GM23338 (cell line): ENCODE results near the gene TAF8. TPM values are rescaled to one million over a fixed set of nuclear protein-coding genes. Genes with fewer than 3 reads are reported as not detected.
A peak's percentile ranks its signal among the peaks of the same experiment; 100 is the strongest.

Experiments
- ATAC-seq: fragments of 200-7000 bp; cut with Tn5 transposase; 3 replicates; pipeline ENCODE4 v1.9.1; 2020
- DNase-seq: peaks from one replicate; pipeline ENCODE4 v3.0.0-alpha.2; 2015; ENCODE audit warnings: low spot score
- H2AFZ ChIP-seq: fragments of 200-600 bp; sonication (generic); 2 replicates; pipeline ENCODE4 v1.8.0; 2016; ENCODE audit warnings: antibody characterized with exemption, mild to moderate bottlenecking, moderate library complexity
- H3F3A ChIP-seq: fragments of 200-600 bp; sonication (generic); replicated peaks from 2 replicates; pipeline ENCODE4 v1.8.0; 2017; ENCODE audit warnings: antibody characterized with exemption, mixed run types, low read depth
- H3K27ac ChIP-seq: fragments of 200-600 bp; sonication (generic); 2 replicates; pipeline ENCODE4 v1.6.1; 2016; ENCODE audit warnings: low read depth
- H3K27me3 ChIP-seq: fragments of 200-600 bp; sonication (generic); 2 replicates; pipeline ENCODE4 v1.8.0; 2016; ENCODE audit warnings: mild to moderate bottlenecking, mixed run types, moderate library complexity; ENCODE audit not compliant: insufficient read depth
- H3K36me3 ChIP-seq: fragments of 200-600 bp; sonication (generic); 2 replicates; pipeline ENCODE4 v1.8.0; 2016; ENCODE audit warnings: mild to moderate bottlenecking; ENCODE audit not compliant: insufficient read depth
- H3K4me1 ChIP-seq: fragments of 200-600 bp; sonication (generic); 2 replicates; pipeline ENCODE4 v1.8.0; 2016; ENCODE audit warnings: mild to moderate bottlenecking, moderate library complexity; ENCODE audit not compliant: insufficient read depth
- H3K4me2 ChIP-seq: fragments of 200-600 bp; sonication (generic); 2 replicates; pipeline ENCODE4 v1.7.1; 2017; ENCODE audit warnings: mixed run types
- H3K4me3 ChIP-seq: fragments of 200-600 bp; sonication (generic); 2 replicates; pipeline ENCODE4 v1.6.1; 2016; ENCODE audit warnings: mixed run types
- H3K79me2 ChIP-seq: fragments of 200-600 bp; sonication (generic); replicated peaks from 2 replicates; pipeline ENCODE4 v1.8.0; 2017; ENCODE audit warnings: mild to moderate bottlenecking; ENCODE audit not compliant: insufficient read depth
- H3K9me2 ChIP-seq: fragments of 200-600 bp; sonication (generic); 2 replicates; pipeline ENCODE4 v1.8.0; 2017; ENCODE audit not compliant: insufficient read depth
- H4K20me1 ChIP-seq: fragments of 200-600 bp; sonication (generic); replicated peaks from 2 replicates; pipeline ENCODE4 v1.8.0; 2017; ENCODE audit warnings: mild to moderate bottlenecking; ENCODE audit not compliant: insufficient read depth
- H3K27ac Mint-ChIP-seq: 2 replicates; pipeline ENCODE4 v1.8.0; 2020; ENCODE audit warnings: inconsistent platforms, mild to moderate bottlenecking, moderate library complexity, mixed read lengths
- H3K27me3 Mint-ChIP-seq: 3 replicates; pipeline ENCODE4 v1.8.0; 2022; ENCODE audit warnings: low read depth, mild to moderate bottlenecking, moderate library complexity, mixed read lengths, inconsistent platforms; ENCODE audit not compliant: insufficient read depth, poor library complexity
- H3K36me3 Mint-ChIP-seq: 3 replicates; pipeline ENCODE4 v1.8.0; 2021; ENCODE audit warnings: low read depth, mild to moderate bottlenecking, inconsistent platforms, moderate library complexity, mixed read lengths
- H3K4me1 Mint-ChIP-seq: 3 replicates; pipeline ENCODE4 v1.8.0; 2020; ENCODE audit warnings: mild to moderate bottlenecking, inconsistent platforms, mixed read lengths
- H3K4me3 Mint-ChIP-seq: 3 replicates; pipeline ENCODE4 v1.8.0; 2021; ENCODE audit warnings: moderate library complexity, mild to moderate bottlenecking, inconsistent platforms, mixed read lengths
- H3K9me3 Mint-ChIP-seq: 3 replicates; pipeline ENCODE4 v1.8.0; 2020; ENCODE audit warnings: moderate library complexity, mild to moderate bottlenecking, inconsistent platforms, mixed read lengths
- CREB1 ChIP-seq: fragments of 250-450 bp; sonication (Bioruptor Pico); IDR thresholded peaks from 2 replicates; pipeline ENCODE4 v1.5.0; 2020; ENCODE audit warnings: low read depth, mild to moderate bottlenecking, moderate library complexity
- ETS1 ChIP-seq: IDR thresholded peaks from 2 replicates; pipeline ENCODE4 v1.6.1; 2016; ENCODE audit warnings: antibody characterized with exemption
- EZH2 ChIP-seq: fragments of 200-600 bp; sonication (generic); IDR thresholded peaks from one replicate; pipeline ENCODE4 v1.8.0; 2017; ENCODE audit warnings: antibody characterized with exemption, mild to moderate bottlenecking, low read depth; ENCODE audit not compliant: unreplicated experiment
- EZH2phosphoT487 ChIP-seq: fragments of 200-600 bp; sonication (generic); IDR thresholded peaks from one replicate; pipeline ENCODE4 v1.8.1; 2018; ENCODE audit warnings: antibody characterized with exemption; ENCODE audit not compliant: unreplicated experiment
- JUNB ChIP-seq: IDR thresholded peaks from one replicate; pipeline ENCODE4 v1.6.1; 2016; ENCODE audit warnings: antibody characterized with exemption; ENCODE audit not compliant: unreplicated experiment
- NANOG ChIP-seq: IDR thresholded peaks from 2 replicates; pipeline ENCODE4 v1.6.1; 2016; ENCODE audit warnings: antibody characterized with exemption, borderline replicate concordance
- POLR2AphosphoS5 ChIP-seq: IDR thresholded peaks from 2 replicates; pipeline ENCODE4 v1.6.1; 2016; ENCODE audit warnings: antibody characterized with exemption, low read depth
- STAT1 ChIP-seq: IDR thresholded peaks from one replicate; pipeline ENCODE4 v1.6.1; 2016; ENCODE audit warnings: antibody characterized with exemption; ENCODE audit not compliant: unreplicated experiment
- ZNF114 ChIP-seq: fragments of 250-450 bp; sonication (Bioruptor Pico); IDR thresholded peaks from 2 replicates; pipeline ENCODE4 v1.5.0; 2020; ENCODE audit warnings: mild to moderate bottlenecking, moderate library complexity
- ZNF331 ChIP-seq: fragments of 250-450 bp; sonication (Bioruptor Pico); IDR thresholded peaks from 2 replicates; pipeline ENCODE4 v1.5.0; 2020; ENCODE audit warnings: low read depth, mild to moderate bottlenecking, moderate library complexity
- polyA plus RNA-seq: library from polyadenylated mRNA; unstranded; fragments of >200 nt; fragmentation: Nextera tagmentation; extraction: Ambion mirVana; gene quantifications from 2 replicates; pipeline ENCODE4 v1.2.1, GENCODE V29; 2016
- total RNA-seq: library from RNA; depleted of rRNA; stranded (reverse); fragments of >200 nt; shearing (Covaris generic); gene quantifications from 2 replicates; pipeline ENCODE4 v1.2.3, GENCODE V29; 2014
- TF ChIP-seq, protein P1 (sequence below): IDR thresholded peaks from one replicate; pipeline ENCODE4 v1.6.1; 2018; ENCODE audit warnings: antibody characterized with exemption; ENCODE audit not compliant: unreplicated experiment
- TF ChIP-seq, protein P2 (sequence below), 2 experiments: fragments of 200-600 bp in 1 of 2; sonication (generic) in 1 of 2; conservative IDR thresholded peaks; 2 replicates each; pipeline versions ENCODE4 v1.5.1 to v1.6.1; 2016 to 2017; ENCODE audit warnings: antibody characterized with exemption in 2 of 2, low read depth in 2 of 2, mild to moderate bottlenecking in 2 of 2, moderate library complexity in 1 of 2

Gene TAF8
- total and polyA plus RNA-seq, 2 experiments from 2014 or later: 18.7 to 30.6 TPM

DNA sequence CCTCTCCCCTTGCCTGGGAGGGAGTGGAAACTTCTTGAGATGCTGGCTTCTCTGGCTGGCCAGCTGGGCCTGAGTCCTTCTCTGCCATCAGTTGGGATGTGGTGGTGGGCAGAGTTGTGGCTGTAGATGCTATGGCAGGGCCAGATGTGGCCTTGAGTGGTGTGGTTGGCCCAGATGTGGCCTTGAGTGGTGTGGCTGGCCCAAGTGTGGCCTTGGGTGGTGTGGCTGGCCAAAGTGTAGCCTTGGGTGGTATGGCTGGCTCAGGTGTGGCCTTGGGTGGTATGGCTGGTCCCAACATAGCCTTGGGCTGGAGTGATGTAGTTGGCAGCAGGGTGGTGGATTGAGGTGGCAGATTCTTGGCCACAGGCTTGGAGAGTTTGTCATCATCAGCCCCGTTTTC is 55.4 kb downstream of the TAF8 start:
- Mint-ChIP-seq H3K27ac (no peak overlapping the region), H3K9me3 (no peaks in the 10 kb centered on the region), H3K4me3 (no peak overlapping the region), H3K36me3 (peaks cover 62% of the 10 kb centered on the region), H3K27me3 (peaks cover 19% of the 10 kb centered on the region), H3K4me1 (peaks cover 18% of the 10 kb centered on the region)
- TF ChIP-seq, protein P1, sequence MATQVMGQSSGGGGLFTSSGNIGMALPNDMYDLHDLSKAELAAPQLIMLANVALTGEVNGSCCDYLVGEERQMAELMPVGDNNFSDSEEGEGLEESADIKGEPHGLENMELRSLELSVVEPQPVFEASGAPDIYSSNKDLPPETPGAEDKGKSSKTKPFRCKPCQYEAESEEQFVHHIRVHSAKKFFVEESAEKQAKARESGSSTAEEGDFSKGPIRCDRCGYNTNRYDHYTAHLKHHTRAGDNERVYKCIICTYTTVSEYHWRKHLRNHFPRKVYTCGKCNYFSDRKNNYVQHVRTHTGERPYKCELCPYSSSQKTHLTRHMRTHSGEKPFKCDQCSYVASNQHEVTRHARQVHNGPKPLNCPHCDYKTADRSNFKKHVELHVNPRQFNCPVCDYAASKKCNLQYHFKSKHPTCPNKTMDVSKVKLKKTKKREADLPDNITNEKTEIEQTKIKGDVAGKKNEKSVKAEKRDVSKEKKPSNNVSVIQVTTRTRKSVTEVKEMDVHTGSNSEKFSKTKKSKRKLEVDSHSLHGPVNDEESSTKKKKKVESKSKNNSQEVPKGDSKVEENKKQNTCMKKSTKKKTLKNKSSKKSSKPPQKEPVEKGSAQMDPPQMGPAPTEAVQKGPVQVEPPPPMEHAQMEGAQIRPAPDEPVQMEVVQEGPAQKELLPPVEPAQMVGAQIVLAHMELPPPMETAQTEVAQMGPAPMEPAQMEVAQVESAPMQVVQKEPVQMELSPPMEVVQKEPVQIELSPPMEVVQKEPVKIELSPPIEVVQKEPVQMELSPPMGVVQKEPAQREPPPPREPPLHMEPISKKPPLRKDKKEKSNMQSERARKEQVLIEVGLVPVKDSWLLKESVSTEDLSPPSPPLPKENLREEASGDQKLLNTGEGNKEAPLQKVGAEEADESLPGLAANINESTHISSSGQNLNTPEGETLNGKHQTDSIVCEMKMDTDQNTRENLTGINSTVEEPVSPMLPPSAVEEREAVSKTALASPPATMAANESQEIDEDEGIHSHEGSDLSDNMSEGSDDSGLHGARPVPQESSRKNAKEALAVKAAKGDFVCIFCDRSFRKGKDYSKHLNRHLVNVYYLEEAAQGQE: no peak
- TF ChIP-seq EZH2phosphoT487: no peak
- TF ChIP-seq, protein P2, sequence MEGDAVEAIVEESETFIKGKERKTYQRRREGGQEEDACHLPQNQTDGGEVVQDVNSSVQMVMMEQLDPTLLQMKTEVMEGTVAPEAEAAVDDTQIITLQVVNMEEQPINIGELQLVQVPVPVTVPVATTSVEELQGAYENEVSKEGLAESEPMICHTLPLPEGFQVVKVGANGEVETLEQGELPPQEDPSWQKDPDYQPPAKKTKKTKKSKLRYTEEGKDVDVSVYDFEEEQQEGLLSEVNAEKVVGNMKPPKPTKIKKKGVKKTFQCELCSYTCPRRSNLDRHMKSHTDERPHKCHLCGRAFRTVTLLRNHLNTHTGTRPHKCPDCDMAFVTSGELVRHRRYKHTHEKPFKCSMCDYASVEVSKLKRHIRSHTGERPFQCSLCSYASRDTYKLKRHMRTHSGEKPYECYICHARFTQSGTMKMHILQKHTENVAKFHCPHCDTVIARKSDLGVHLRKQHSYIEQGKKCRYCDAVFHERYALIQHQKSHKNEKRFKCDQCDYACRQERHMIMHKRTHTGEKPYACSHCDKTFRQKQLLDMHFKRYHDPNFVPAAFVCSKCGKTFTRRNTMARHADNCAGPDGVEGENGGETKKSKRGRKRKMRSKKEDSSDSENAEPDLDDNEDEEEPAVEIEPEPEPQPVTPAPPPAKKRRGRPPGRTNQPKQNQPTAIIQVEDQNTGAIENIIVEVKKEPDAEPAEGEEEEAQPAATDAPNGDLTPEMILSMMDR (conservative IDR thresholded peaks at IDR 0.05; ENCODE audit: low read depth in 2 of 2): 0 out of 4 replicates have a peak, but pooled peaks of 1 of the 2 experiments have one; percentile 2
- Histone ChIP-seq H3K4me1 (peaks cover 10% of the 10 kb centered on the region; the same call in 1 of the 2 replicates), H3K27me3 (peaks cover 10% of the 10 kb centered on the region; the same call in 1 of the 2 replicates), H3F3A (peaks cover 35% of the 10 kb centered on the region), H2AFZ (no peak overlapping the region), H3K36me3 (peaks cover 3% of the 10 kb centered on the region; the same call in 1 of the 2 replicates), H3K27ac (no peak overlapping the region), H3K4me2 (no peak overlapping the region), H4K20me1 (peaks cover 24% of the 10 kb centered on the region), H3K79me2 (no peaks in the 10 kb centered on the region), H3K9me2 (no peaks in the 10 kb centered on the region), H3K4me3 (no peak overlapping the region)
- DNase-seq (no peak), ATAC-seq (no peak)

- Histone ChIP-seq H3K4me1 (peaks cover 10% of the 10 kb centered on the region; the same call in 1 of the 2 replicates), H3K27ac (no peak overlapping the region), H3K27me3 (peaks cover 7% of the 10 kb centered on the region; the same call in 1 of the 2 replicates), H3K9me2 (no peaks in the 10 kb centered on the region), H3K79me2 (no peaks in the 10 kb centered on the region), H3K4me3 (no peak overlapping the region), H3K36me3 (peaks cover 3% of the 10 kb centered on the region; the same call in 1 of the 2 replicates), H2AFZ (no peak overlapping the region), H4K20me1 (peaks cover 30% of the 10 kb centered on the region), H3K4me2 (no peak overlapping the region), H3F3A (peaks cover 34% of the 10 kb centered on the region)
- Mint-ChIP-seq H3K4me1 (peaks cover 15% of the 10 kb centered on the region), H3K27ac (no peak overlapping the region), H3K36me3 (peaks cover 61% of the 10 kb centered on the region), H3K4me3 (no peak overlapping the region), H3K9me3 (no peaks in the 10 kb centered on the region), H3K27me3 (peaks cover 19% of the 10 kb centered on the region)
- ATAC-seq: no peak
- DNase-seq: no peak
- no peak for TF ChIP-seq EZH2
- no peak for TF ChIP-seq NANOG
- no peak for TF ChIP-seq ETS1
- TF ChIP-seq JUNB: no peak
- no peak for TF ChIP-seq STAT1
- no peak for TF ChIP-seq POLR2AphosphoS5
- no peak for TF ChIP-seq EZH2phosphoT487
- TF ChIP-seq, protein P1: no peak
- no peak for TF ChIP-seq CREB1 (CRISPR knock-in tag)
- no peak for TF ChIP-seq ZNF331 (CRISPR knock-in tag)
- no peak for TF ChIP-seq ZNF114 (CRISPR knock-in tag)
Observed at GRCh38 chr6:42106112-42107023, 56.0 kb downstream of the TAF8 start.
